ENCODE results near the gene RLBP1. TPM values are rescaled to one million over a fixed set of nuclear protein-coding genes. Genes with fewer than 3 reads are reported as not detected.

RLBP1 gene
- total RNA-seq, 1 experiment from 2014 or later, result not detected

GRCh38 chr15:89178307-89178977, 42.9 kb downstream of the RLBP1 start:
- no peaks in the 10 kb centered on the region for H3K9me2 ChIP-seq (ENCODE audit: insufficient read depth)
- no peak overlapping the region for H3K27ac ChIP-seq
- no peaks in the 10 kb centered on the region for H3K79me2 ChIP-seq (ENCODE audit: low read depth)
- no peak overlapping the region for H3K4me3 ChIP-seq
- H3K4me1 ChIP-seq (replicated peaks; ENCODE audit: insufficient read depth), result no peaks in the 10 kb centered on the region
- H4K20me1 ChIP-seq (ENCODE audit: insufficient read depth), result no peaks in the 10 kb centered on the region
- no peak for DNase-seq
- ChIA-PET POLR2A (ENCODE audit: unreplicated experiment) (no interaction called here), CTCF (interaction anchor here (0.6 to 1.3 kb wide), 4 partner anchors 17 to 285 kb away, joined by 4 to 6 read pairs (median 5); no protein-coding TSS in a partner anchor)
- intact Hi-C loops (cut with micrococcal nuclease; ENCODE audit: unreplicated experiment), result no loop called here
- TF ChIP-seq EZH2 (IDR thresholded peaks at IDR 0.05; ENCODE audit: low read depth) (no peak), CTCF (conservative IDR thresholded peaks at IDR 0.05) (no peak)
- no peak overlapping the region for H3K4me2 ChIP-seq
- no TSS peak for BruUV-seq (replicated peaks)
- H3F3A ChIP-seq (ENCODE audit: insufficient read depth, low read depth), result peaks cover 5% of the 10 kb centered on the region; the same call in 1 of the 2 replicates
- H3K36me3 ChIP-seq (ENCODE audit: low read depth), result no peaks in the 10 kb centered on the region
- no peak overlapping the region for H2AFZ ChIP-seq
- no peaks in the 10 kb centered on the region for H3K27me3 ChIP-seq (ENCODE audit: insufficient read depth, low read depth)
- H3K9me3 ChIP-seq (ENCODE audit: insufficient read depth, low read depth), result no peaks in the 10 kb centered on the region

DNA sequence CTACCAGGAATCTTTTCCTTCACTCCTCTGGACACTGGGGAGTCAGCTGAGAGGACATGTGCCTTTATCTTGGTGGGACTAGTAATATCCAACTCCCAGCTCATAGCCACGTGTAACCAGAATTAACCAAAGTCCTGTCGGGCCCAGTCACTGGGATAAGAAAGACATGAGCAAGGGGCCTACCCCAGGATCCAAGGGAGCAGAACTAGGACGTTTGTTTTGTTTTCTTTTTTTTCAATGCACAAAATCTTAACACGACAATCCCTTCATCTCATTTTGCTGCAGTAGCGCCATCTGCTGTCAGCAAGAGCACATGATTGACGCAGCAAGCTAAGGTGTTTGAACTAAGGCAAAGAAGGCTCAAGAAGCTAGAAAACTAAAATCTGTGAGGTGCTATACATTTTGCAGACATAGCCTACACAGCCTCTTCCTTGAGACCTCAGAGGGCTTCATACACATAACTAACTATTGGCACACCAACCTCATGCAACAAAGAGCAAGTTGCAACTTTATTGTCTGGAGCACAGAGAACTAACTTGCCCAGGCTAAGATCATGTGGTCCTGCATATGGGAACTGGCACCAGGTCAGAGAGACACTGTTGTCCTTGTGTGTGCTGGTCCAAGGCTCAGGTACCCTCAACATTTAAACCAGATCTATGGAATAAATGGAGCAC, 43.6 kb downstream of the RLBP1 start:
- Histone ChIP-seq H3K4me2 (no peak overlapping the region), H3K9me2 (ENCODE audit: insufficient read depth) (no peaks in the 10 kb centered on the region), H3K79me2 (ENCODE audit: low read depth) (no peaks in the 10 kb centered on the region), H4K20me1 (ENCODE audit: insufficient read depth) (no peaks in the 10 kb centered on the region), H3K4me1 (replicated peaks; ENCODE audit: insufficient read depth) (no peaks in the 10 kb centered on the region), H3K36me3 (ENCODE audit: low read depth) (0 out of 2 replicates have a peak, but pooled peaks cover 1% of the 10 kb centered on the region), H3K27ac (no peak overlapping the region), H2AFZ (no peak overlapping the region), H3K9me3 (ENCODE audit: insufficient read depth, low read depth) (no peaks in the 10 kb centered on the region), H3F3A (ENCODE audit: insufficient read depth, low read depth) (peaks cover 5% of the 10 kb centered on the region; the same call in 1 of the 2 replicates), H3K27me3 (ENCODE audit: insufficient read depth, low read depth) (no peaks in the 10 kb centered on the region), H3K4me3 (no peak overlapping the region)
- TF ChIP-seq EZH2 (IDR thresholded peaks at IDR 0.05; ENCODE audit: low read depth) (no peak), CTCF (conservative IDR thresholded peaks at IDR 0.05) (peak; percentile 88)
- BruUV-seq (replicated peaks), result no TSS peak
- DNase-seq, result peak; percentile 46 to 50
- intact Hi-C loops (cut with micrococcal nuclease; ENCODE audit: unreplicated experiment), result loop anchor here (1.0 to 2.0 kb wide), 3 partner anchors 120 to 283 kb away; partner anchors contain the start of gene HAPLN3
- ChIA-PET POLR2A (ENCODE audit: unreplicated experiment) (no interaction called here), CTCF (interaction anchor here (0.6 to 1.3 kb wide), 6 partner anchors 18 to 1657 kb away, joined by 3 to 6 read pairs (median 4); no protein-coding TSS in a partner anchor)

DNA sequence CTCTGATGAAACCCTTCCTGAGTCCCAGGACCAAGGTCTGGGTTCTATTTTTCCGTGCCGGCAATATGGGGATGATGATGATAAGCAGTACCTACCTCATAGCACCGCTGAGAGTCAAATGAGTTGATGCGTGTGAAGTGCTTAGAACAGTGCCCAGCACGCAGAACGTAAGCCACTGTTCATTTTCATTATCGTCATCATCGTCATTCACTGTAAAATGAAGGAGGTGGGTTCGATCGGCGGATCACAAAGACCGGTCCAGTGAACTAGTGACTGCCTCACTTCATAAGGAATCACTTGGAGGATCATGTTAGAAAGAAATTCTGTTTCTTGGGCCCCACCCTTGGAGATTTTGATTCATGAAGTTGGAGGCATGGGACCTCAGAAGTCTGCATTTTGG, 44.3 kb downstream of the RLBP1 start:
- ChIA-PET CTCF (interaction anchor here (0.6 to 1.3 kb wide), 3 partner anchors 120 to 1658 kb away, joined by 3 to 6 read pairs (median 4); no protein-coding TSS in a partner anchor), POLR2A (ENCODE audit: unreplicated experiment) (no interaction called here)
- intact Hi-C loops (cut with micrococcal nuclease; ENCODE audit: unreplicated experiment), result loop anchor here (1.0 to 2.0 kb wide), 3 partner anchors 120 to 282 kb away; partner anchors contain the start of gene HAPLN3
- Histone ChIP-seq H3K79me2 (ENCODE audit: low read depth) (no peaks in the 10 kb centered on the region), H3F3A (ENCODE audit: insufficient read depth, low read depth) (peaks cover 5% of the 10 kb centered on the region; the same call in 1 of the 2 replicates), H3K9me2 (ENCODE audit: insufficient read depth) (no peaks in the 10 kb centered on the region), H3K27me3 (ENCODE audit: insufficient read depth, low read depth) (no peaks in the 10 kb centered on the region), H3K4me1 (replicated peaks; ENCODE audit: insufficient read depth) (no peaks in the 10 kb centered on the region), H3K9me3 (ENCODE audit: insufficient read depth, low read depth) (no peaks in the 10 kb centered on the region), H3K27ac (no peak overlapping the region), H3K4me2 (no peak overlapping the region), H3K4me3 (no peak overlapping the region), H3K36me3 (ENCODE audit: low read depth) (0 out of 2 replicates have a peak, but pooled peaks cover 5% of the 10 kb centered on the region), H2AFZ (no peak overlapping the region), H4K20me1 (ENCODE audit: insufficient read depth) (no peaks in the 10 kb centered on the region)
- TF ChIP-seq EZH2 (IDR thresholded peaks at IDR 0.05; ENCODE audit: low read depth) (no peak), CTCF (conservative IDR thresholded peaks at IDR 0.05) (no peak)
- no TSS peak for BruUV-seq (replicated peaks)
- no peak for DNase-seq
